Fibroblast of upper back skin (primary cell): ENCODE data around the gene VAPA.

Experiments used
- DNase-seq: peaks from one replicate; pipeline ENCODE4 v3.0.0-alpha.2; 2013

VAPA gene

GRCh38 chr18:9944805-9945204 is 31.0 kb downstream of the VAPA start:
- DNase-seq, result no peak

- DNase-seq, result no peak
Measured at GRCh38 chr18:9946831-9947230, 33.0 kb downstream of the VAPA start.

- no peak for DNase-seq
Measured at GRCh38 chr18:9947248-9947647, 33.4 kb downstream of the VAPA start.

GRCh38 chr18:9949315-9949714 is 35.5 kb downstream of the VAPA start:
- no peak for DNase-seq

GRCh38 chr18:9949861-9950260 is 36.0 kb downstream of the VAPA start:
- no peak for DNase-seq

GRCh38 chr18:9950289-9951016 is 36.6 kb downstream of the VAPA start:
- peak; percentile 65 for DNase-seq

GRCh38 chr18:9951022-9951859 is 37.4 kb downstream of the VAPA start:
- peak; percentile 70 for DNase-seq

- no peak for DNase-seq
Measured at GRCh38 chr18:9952633-9953416, 39.0 kb downstream of the VAPA start.

- DNase-seq, result no peak
Measured at GRCh38 chr18:9958861-9959399, 45.1 kb downstream of the VAPA start.

GRCh38 chr18:9959564-9959963 is 45.7 kb downstream of the VAPA start:
- no peak for DNase-seq

- DNase-seq, result no peak
Measured at GRCh38 chr18:9960258-9960904, 46.6 kb downstream of the VAPA start.

GRCh38 chr18:9961041-9961440 is 47.2 kb downstream of the VAPA start:
- DNase-seq, result peak; percentile 33

- peak; percentile 57 for DNase-seq
Measured at GRCh38 chr18:9965711-9966624, 52.2 kb downstream of the VAPA start.

- DNase-seq, result peak; percentile 43
Measured at GRCh38 chr18:9968081-9968848, 54.4 kb downstream of the VAPA start.

- DNase-seq, result no peak
Measured at GRCh38 chr18:9969247-9969646, 55.4 kb downstream of the VAPA start.

- peak; percentile 79 for DNase-seq
Measured at GRCh38 chr18:9971313-9971920, 57.6 kb downstream of the VAPA start.

GRCh38 chr18:9973470-9973869 is 59.7 kb downstream of the VAPA start:
- DNase-seq, result no peak

GRCh38 chr18:9974279-9974915 is 60.6 kb downstream of the VAPA start:
- DNase-seq, result no peak

GRCh38 chr18:9975658-9976057 is 61.8 kb downstream of the VAPA start:
- no peak for DNase-seq

GRCh38 chr18:9982711-9983110 is 68.9 kb downstream of the VAPA start:
- DNase-seq, result no peak
